SK-N-MC (cell line): Measurements from ENCODE around the gene TIGAR.

Experiments used
- DNase-seq: peaks from one replicate; pipeline ENCODE4 v3.0.0-alpha.2; 2011; ENCODE audit warnings: low read depth, low spot score
- H3K27ac ChIP-seq: fragments of 200-600 bp; sonication (generic); 2 replicates; pipeline ENCODE4 v1.5.1; 2016; ENCODE audit warnings: mixed run types
- H3K36me3 ChIP-seq: fragments of 200-600 bp; sonication (generic); 2 replicates; pipeline ENCODE4 v1.6.1; 2017; ENCODE audit warnings: antibody characterized with exemption, low read length, mixed read lengths; ENCODE audit not compliant: insufficient read depth
- H3K4me3 ChIP-seq: fragments of 200-600 bp; sonication (generic); 2 replicates; pipeline ENCODE4 v1.5.1; 2016
- H3K9ac ChIP-seq: fragments of 200-600 bp; sonication (generic); 2 replicates; pipeline ENCODE4 v1.8.0; 2017; ENCODE audit warnings: mixed run types, mixed read lengths; ENCODE audit not compliant: insufficient read length
- H3K9me3 ChIP-seq: fragments of 200-600 bp; sonication (generic); 2 replicates; pipeline ENCODE4 v1.6.1; 2017; ENCODE audit warnings: low read depth, mild to moderate bottlenecking, antibody characterized with exemption, low read length, moderate library complexity, mixed read lengths
- EZH2 ChIP-seq: fragments of 200-600 bp; sonication (generic); IDR thresholded peaks from one replicate; pipeline ENCODE4 v1.6.1; 2017; ENCODE audit warnings: antibody characterized with exemption
- FOXP2 ChIP-seq: optimal IDR thresholded peaks from 2 replicates; pipeline ENCODE3; 2011; ENCODE audit warnings: mild to moderate bottlenecking, moderate library complexity; ENCODE audit not compliant: insufficient read depth; ENCODE audit errors: extremely low read length, control extremely low read depth
- POLR2AphosphoS5 ChIP-seq: IDR thresholded peaks from 2 replicates; pipeline ENCODE4 v1.6.1; 2012; ENCODE audit warnings: mild to moderate bottlenecking, low read depth, low read length, borderline replicate concordance

TIGAR gene

DNA sequence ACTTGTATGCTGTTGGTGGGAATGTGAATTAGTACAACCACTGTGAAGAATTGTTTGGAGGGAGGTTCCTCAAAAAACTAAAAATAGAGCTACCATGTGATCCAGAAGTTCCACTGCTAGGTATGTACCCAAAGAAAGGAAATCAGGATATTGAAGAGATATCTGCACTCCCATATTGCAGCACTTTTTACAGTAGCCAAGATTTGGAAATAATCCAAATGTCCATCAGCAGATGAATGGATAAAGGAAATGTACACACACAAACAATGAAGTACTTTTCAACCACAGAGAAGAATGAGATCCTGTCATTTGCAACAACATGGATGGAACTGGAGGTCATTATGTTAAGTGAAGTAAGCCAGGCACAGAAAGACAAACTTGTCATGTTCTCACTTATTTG is 25.9 kb downstream of the TIGAR start:
- no peak for DNase-seq
- Histone ChIP-seq H3K9me3 (no peaks in the 10 kb centered on the region), H3K36me3 (peaks cover 2% of the 10 kb centered on the region; the same call in 1 of the 2 replicates), H3K27ac (no peak overlapping the region), H3K4me3 (no peak overlapping the region), H3K9ac (no peak overlapping the region)
- TF ChIP-seq EZH2 (no peak), POLR2AphosphoS5 (no peak), FOXP2 (no peak)

DNA sequence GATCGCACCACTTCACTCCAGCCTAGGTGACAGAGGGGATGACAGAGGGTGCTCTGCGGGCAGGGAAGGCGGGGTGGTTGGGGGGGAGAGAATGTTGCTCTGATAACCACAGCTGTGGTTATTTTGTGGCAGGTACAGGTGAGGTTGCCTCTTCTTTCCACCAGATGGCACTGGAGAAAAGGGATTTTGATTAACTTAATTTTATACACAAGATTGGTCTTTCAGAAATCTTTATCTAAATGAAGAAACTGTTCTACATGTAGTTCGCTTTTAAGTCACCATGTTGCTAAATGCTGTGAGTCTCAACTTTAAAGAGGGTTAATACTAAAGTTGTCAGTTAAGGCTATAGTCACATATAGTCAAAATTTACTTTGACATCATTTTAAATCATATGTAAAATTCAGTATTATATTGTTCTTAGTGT is 32.8 kb downstream of the TIGAR start:
- Histone ChIP-seq H3K9me3 (no peaks in the 10 kb centered on the region), H3K4me3 (no peak overlapping the region), H3K36me3 (peaks cover 10% of the 10 kb centered on the region), H3K27ac (no peak overlapping the region), H3K9ac (no peak overlapping the region)
- no peak for TF ChIP-seq POLR2AphosphoS5
- no peak for TF ChIP-seq EZH2
- no peak for TF ChIP-seq FOXP2
- DNase-seq = peak; percentile 5

DNA sequence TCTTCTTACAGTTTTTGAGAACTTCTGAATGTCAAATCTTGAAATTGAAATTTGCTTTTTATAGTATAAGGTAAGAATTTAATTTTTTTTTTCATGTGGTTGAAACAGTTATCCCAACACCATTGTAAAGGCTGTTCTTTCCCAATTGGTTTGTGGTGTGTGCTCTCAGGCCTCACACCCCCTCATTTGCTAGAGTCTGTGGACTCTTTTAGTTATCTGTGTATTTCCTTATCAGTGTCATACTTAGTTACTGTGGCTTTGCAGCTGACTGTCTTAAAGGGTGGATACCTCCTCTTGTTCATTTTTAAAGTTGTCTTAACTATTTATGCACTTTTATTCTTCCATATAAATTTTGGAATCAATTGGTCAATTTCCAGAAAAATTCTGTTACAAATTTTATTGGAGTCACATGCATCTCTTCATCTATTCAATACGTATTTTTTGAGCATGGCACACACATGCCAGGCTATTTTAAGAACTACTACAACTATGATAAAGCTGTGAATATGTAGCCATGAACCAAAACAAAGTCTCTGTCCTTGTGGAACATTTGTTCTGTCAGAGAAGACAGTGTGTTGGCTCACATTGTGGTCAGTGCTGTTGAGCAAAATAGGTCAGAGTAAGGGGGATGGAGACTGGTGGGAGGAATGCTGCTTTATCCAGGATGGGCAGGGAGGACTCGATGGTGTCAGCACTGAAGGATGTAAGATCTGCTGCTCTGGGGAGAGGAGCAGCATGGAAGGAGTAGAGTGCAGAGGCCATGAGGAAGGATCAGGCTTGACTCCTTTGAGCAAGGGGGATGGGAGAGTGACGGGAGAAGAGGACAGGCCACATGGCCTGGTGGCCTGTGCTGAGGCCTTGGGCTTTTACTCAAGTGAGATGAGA is 34.4 kb downstream of the TIGAR start:
- Histone ChIP-seq H3K4me3 (no peak overlapping the region), H3K36me3 (peaks cover 10% of the 10 kb centered on the region), H3K9ac (no peak overlapping the region), H3K9me3 (0 out of 2 replicates have a peak, but pooled peaks cover 4% of the 10 kb centered on the region), H3K27ac (no peak overlapping the region)
- no peak for DNase-seq
- no peak for TF ChIP-seq POLR2AphosphoS5
- no peak for TF ChIP-seq EZH2
- TF ChIP-seq FOXP2 = no peak

DNA sequence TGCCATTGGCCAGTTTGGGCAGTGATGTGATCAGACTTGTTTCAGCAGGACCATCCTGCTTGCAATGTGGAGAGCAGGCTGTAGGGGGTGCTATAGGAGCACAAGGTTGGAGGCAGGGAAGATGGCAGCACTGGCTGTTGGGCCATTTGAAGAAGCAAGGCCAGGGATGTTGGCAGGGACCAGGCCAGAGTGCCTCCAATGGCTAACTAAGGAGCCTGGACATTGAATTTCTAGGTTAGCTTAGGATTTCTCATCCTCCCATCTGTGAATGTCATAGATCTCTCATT is 35.0 kb downstream of the TIGAR start:
- TF ChIP-seq FOXP2 = no peak
- TF ChIP-seq POLR2AphosphoS5 = no peak
- TF ChIP-seq EZH2 = no peak
- Histone ChIP-seq H3K36me3 (peaks cover 10% of the 10 kb centered on the region), H3K27ac (no peak overlapping the region), H3K4me3 (no peak overlapping the region), H3K9me3 (0 out of 2 replicates have a peak, but pooled peaks cover 4% of the 10 kb centered on the region), H3K9ac (no peak overlapping the region)
- no peak for DNase-seq

DNA sequence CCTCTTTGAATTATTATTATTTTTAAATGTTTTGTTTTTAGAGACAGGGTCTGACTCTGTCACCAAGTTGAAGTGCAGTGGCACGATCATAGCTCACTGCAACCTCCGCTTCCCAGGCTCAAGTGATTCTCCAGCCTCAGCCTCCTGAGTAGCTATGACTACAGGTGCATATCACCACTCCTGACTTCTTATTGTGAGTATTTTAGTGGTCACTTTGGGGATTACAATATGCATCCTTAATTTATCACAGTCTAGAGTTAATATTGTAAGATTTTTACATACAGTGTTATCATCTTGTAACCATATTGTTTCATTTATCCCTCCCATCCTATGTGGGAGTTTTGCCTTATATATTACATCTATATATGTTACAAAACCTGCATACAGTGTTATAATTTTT is 45.1 kb downstream of the TIGAR start:
- H3K4me3 ChIP-seq = no peak overlapping the region
- no peak for DNase-seq
- H3K36me3 ChIP-seq = no peaks in the 10 kb centered on the region
- H3K9ac ChIP-seq = no peak overlapping the region
- no peak overlapping the region for H3K27ac ChIP-seq
- TF ChIP-seq POLR2AphosphoS5 (no peak), EZH2 (no peak), FOXP2 (no peak)
- H3K9me3 ChIP-seq = no peaks in the 10 kb centered on the region

DNA sequence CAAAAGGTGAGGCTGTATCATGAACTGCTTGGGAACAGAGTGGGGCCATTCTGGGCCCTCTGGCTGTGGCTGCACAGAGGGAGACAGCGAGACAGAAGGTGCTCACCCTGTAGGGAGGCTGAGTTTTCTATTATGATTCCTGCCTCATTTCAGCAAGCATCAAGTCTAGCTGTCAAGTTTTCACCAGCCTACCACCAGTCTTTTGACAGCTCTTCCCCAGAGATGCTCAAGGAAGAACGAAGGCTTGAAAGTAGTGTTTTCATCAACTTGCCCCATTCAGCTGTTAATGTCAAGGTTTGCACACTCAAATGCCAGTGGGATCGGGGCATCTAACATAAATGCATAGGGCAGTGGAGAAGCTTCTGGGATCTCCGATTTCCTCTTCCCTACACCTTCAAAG is 48.5 kb downstream of the TIGAR start:
- Histone ChIP-seq H3K9me3 (no peaks in the 10 kb centered on the region), H3K27ac (no peak overlapping the region), H3K4me3 (no peak overlapping the region), H3K36me3 (no peaks in the 10 kb centered on the region), H3K9ac (no peak overlapping the region)
- DNase-seq = no peak
- no peak for TF ChIP-seq EZH2

DNA sequence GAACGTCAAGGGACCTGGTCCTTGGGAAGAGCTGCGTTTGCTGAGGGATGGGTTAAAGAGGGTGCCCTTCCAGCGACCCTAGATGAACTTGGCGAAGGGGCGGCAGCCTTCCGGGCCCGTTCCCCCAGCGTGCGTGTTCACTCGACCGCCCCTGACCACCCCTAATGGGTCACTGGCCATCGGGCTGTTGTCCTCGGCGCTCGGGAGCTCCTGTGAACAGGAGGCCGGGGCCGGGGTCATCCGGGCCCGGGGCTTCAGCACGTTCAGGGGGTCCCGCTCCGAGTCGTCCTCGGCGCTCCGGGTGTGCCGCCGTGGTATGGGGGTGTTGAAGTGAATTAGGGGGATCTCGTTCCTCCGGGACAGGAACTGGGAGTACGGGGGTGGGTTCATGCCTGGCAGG is 49.3 kb downstream of the TIGAR start:
- TF ChIP-seq FOXP2 (no peak), EZH2 (no peak), POLR2AphosphoS5 (no peak)
- no peaks in the 10 kb centered on the region for H3K9me3 ChIP-seq
- H3K4me3 ChIP-seq = no peak overlapping the region
- DNase-seq = no peak
- no peaks in the 10 kb centered on the region for H3K36me3 ChIP-seq
- H3K9ac ChIP-seq = no peak overlapping the region
- H3K27ac ChIP-seq = no peak overlapping the region

DNA sequence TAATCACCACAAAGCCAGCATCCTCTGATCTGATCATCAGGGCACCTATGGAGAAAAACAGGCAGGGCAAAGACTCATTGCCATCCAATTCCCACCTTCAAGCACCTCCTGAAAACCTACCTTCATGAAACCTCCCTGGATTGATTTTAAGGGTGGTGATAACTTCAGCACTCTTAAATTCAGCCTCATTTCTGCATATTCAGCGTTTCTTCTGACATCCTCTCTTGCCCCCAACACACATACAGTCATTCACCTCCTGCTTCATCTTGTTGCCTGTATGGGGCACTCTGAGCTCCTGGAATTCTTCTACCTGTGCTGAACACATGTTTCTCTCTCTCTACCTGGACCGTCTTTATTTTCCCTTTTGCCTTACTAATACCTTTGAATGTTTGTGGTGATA is 51.6 kb downstream of the TIGAR start:
- Histone ChIP-seq H3K9ac (no peak overlapping the region), H3K36me3 (no peaks in the 10 kb centered on the region), H3K4me3 (no peak overlapping the region), H3K9me3 (no peaks in the 10 kb centered on the region), H3K27ac (no peak overlapping the region)
- no peak for DNase-seq
- no peak for TF ChIP-seq POLR2AphosphoS5
- TF ChIP-seq FOXP2 = no peak
- TF ChIP-seq EZH2 = no peak

DNA sequence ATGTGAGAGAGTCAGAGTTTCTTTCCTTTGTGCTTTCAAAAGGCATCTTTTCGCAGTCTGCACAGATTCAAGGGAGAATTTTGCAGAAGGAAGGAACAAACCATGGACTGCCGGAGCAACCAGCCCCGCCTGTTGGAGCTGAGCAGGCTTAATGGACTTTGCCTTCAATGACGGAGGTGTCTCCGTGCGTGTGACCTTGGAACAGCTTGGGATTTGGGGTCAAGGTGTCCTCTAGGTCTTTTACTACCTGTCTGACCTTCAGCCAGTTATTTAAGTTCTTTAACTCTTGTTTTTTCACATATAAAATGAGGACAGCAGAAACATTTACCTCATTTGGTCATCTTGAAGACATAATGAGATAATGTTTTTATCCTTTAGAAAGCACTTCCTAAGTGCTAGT is 54.4 kb downstream of the TIGAR start:
- H3K36me3 ChIP-seq = no peaks in the 10 kb centered on the region
- no peak overlapping the region for H3K9ac ChIP-seq
- TF ChIP-seq FOXP2 (no peak), POLR2AphosphoS5 (no peak), EZH2 (no peak)
- no peak overlapping the region for H3K27ac ChIP-seq
- H3K4me3 ChIP-seq = no peak overlapping the region
- H3K9me3 ChIP-seq = no peaks in the 10 kb centered on the region
- DNase-seq = no peak
